ENCODE data around the gene PTK6.
A peak's percentile ranks its signal among the peaks of the same experiment; 100 is the strongest.

GRCh38 chr20:63518351-63518861, 18.8 kb downstream of the PTK6 start:
- TF ChIP-seq TGIF2 (CRISPR knock-in tag; IDR thresholded peaks at IDR 0.05) (no peak), ZSCAN30 (CRISPR knock-in tag; IDR thresholded peaks at IDR 0.05) (no peak), GATAD1 (CRISPR knock-in tag; IDR thresholded peaks at IDR 0.05) (no peak), CTCF (CRISPR knock-in tag; IDR thresholded peaks at IDR 0.05) (peak; percentile 6; the same call in 1 of the 2 replicates), ETS1 (CRISPR knock-in tag; IDR thresholded peaks at IDR 0.05) (no peak), SIX4 (CRISPR knock-in tag; IDR thresholded peaks at IDR 0.05) (no peak), ELF1 (CRISPR knock-in tag; IDR thresholded peaks at IDR 0.05) (no peak), TARDBP (CRISPR knock-in tag; IDR thresholded peaks at IDR 0.05) (no peak), PBX3 (CRISPR knock-in tag; IDR thresholded peaks at IDR 0.05; ENCODE audit: borderline replicate concordance) (no peak), TCF7L2 (IDR thresholded peaks at IDR 0.05; ENCODE audit: low read depth, low read length) (no peak), ZNF143 (CRISPR knock-in tag; IDR thresholded peaks at IDR 0.05) (no peak), NR2F6 (IDR thresholded peaks at IDR 0.05) (no peak), NR2F6 (CRISPR knock-in tag; IDR thresholded peaks at IDR 0.05) (no peak)

Data from HepG2 (cell line).